SW480 (cell line): ENCODE measurements around the gene STARD13.
"Not testable (repeated sequence)": the region's sequence is repeated elsewhere in the genome, so short reads cannot be mapped to it uniquely, and the experiment has no call there.

Source experiments
- DNase-seq: peaks from one replicate; pipeline ENCODE4 v3.0.0-alpha.2; 2016; ENCODE audit warnings: low spot score

The STARD13 gene

DNA sequence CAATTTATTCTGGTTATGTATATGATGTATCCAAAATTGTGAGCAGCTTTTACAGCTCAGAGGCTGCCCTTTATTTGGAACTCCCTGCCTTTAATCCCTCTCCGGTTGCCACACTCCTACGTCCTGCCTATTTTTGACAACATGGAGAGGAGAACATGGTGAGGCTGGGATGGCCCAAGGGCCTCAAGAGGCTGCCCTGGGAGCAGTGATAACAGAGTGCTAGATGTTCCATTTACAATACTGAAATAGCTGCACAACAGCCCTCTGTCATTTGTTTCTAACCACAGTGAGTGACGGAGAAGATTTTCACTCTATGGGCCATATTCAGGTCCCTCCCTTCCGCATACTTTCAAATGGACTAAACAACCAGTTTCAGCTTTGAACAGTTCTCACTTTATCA is 33.4 kb downstream of the STARD13 start:
- no peak for DNase-seq

DNA sequence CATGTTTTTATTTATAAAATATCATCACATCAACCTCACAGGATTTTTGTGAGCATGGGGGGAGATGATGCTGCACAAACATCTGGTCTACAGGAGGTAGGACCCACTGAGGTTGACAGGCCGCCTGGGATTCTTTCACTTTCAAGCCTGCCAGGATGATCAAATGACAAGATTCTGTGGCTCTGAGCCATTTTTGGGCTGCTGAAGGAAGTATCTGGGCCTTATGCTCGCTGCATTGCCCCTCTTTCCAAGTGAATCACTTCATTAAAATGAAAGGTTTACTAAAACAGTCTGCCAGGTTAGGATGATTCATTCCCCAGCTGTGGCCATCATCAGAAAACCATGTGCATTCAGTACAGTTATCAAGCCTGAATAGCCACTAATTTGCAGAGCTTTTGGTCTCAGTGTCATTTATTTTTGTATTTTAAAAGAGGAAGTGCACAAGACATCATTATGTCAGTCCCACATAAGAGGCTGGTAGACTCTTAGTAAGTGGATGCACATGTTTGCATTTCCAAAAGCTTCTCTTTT is 34.4 kb downstream of the STARD13 start:
- DNase-seq = peak; percentile 16

DNA sequence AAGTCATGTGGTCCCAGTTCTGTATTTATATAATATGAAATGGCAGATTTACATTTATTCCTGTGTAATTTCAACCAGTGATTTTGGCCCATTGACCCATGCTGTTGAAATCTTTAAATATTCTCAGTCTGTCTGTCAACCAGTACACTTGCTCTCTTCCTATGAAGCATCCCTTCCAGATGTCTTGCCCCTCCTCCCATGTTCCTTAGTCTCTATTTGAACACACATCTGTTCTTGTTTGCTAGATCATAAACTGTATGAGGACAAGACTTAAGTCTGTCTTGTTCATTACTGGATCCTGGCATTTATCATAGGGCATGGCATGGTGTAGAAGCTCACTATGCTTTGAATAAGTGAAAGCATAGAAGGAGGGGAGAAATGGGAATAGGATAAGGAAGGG is 34.9 kb downstream of the STARD13 start:
- no peak for DNase-seq

DNA sequence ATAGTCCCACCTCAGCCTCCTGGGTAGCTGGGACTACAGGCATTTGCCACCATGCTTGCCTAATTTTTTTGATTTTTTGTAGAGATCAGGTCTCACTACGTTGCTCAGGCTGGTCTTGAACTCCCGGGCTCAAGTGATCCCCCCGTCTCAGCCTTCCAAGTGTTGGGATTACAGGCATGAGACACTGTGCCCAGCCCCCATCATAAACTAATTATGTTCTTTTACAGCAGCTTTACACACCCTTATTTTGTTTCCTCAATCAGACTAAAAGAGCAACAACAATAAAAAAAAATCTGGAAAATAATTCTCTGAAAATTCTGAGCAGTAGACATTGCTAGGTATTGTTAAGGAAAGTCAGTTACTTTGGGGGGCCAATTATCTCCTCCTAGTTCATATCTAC is 35.7 kb downstream of the STARD13 start:
- DNase-seq = no peak

DNA sequence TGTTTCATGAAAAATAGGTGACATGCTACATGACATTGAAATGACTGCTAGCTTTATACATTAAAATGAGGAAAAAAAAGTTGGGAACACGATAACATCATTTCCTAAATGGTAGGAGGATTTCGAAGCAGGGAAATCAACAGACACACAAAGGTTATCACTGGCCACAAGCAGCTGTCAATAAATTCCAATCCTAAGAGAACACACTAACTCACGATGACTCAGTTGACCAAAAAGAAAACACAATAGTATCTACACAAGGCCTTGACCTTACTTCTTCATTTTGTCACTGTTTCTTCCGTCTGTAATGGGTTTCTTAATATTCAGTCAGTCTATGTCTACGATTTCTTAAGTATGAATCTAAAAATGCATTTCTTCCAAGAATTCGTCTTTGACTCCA is 36.5 kb downstream of the STARD13 start:
- DNase-seq = no peak

DNA sequence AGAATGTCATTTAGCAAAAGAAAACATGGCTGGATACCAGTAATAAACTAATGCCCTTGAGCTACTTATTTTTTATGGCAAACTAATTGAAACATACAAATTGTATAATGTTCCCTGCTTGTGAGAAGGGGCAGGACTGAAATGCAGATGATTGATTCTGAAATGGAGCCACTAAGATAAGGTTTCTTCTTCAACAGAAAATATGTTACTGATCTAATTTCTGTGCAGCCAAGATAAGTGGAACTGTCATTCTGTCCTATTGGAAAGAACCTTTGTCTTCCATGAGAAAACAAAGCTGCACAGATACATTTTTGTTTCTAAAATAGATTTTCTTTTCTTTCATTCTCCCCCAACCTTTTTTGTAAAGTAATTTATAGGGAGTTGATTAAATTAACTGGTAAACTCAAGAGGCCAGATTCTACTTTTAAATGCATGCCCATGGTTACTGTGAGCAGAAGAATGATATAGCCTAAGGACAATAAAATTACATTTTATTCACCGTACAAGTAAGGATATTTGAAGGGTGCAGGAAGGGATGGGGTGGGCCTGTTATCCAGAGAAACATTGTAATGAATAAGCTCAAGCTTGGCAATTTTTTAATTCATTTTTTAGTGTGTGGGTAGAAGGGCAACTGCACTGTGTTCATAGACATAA is 39.9 kb downstream of the STARD13 start:
- no peak for DNase-seq

DNA sequence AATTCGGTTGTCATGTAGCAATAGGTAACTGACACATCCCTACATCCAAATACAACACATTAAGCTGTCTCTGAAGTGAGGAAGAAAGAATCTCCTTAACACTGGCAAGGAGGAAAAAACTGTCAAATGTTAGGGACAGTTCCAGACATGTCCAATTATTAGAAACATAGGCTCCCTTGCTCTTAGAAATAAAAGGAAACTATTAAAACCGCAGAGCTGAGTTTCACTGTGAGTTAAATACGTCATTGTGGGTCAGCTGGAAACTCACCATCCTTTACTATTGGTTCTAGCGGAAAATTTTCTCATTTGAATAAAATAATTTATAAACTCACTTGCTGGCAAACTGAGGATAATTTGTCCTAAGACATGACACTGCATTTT is 40.7 kb downstream of the STARD13 start:
- no peak for DNase-seq

DNA sequence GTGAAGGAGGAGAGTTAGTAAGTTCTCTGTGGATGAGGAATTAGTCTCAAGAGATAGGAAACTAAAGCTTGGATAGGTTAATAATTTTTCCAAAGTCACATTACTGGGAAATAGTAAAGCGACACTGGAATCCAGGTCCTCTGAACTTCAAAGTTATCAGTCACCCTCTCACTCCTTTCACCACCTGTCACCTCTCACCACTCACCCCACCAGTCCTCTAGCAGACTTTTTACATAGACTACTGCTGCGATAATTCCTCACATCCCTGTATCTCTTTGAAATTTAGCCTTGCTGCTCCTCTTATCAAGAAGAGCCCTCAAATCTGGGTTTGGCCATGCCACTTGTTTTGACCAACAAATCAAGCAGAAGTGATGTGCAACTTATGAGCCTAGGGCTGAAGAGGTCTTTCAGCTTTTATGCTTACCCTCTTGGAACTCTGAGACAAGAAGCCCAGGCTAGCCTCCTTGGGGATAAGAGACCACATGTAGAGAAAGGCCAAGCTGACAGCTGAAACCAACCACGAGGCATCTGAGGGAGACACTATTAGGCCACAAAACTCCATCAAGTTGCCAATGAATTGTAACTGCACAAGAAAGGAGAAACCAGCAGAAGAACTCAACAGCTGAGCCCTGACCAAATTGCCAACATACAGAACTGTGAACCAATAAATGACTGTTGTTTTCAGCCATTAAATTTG is 41.2 kb downstream of the STARD13 start:
- no peak for DNase-seq

DNA sequence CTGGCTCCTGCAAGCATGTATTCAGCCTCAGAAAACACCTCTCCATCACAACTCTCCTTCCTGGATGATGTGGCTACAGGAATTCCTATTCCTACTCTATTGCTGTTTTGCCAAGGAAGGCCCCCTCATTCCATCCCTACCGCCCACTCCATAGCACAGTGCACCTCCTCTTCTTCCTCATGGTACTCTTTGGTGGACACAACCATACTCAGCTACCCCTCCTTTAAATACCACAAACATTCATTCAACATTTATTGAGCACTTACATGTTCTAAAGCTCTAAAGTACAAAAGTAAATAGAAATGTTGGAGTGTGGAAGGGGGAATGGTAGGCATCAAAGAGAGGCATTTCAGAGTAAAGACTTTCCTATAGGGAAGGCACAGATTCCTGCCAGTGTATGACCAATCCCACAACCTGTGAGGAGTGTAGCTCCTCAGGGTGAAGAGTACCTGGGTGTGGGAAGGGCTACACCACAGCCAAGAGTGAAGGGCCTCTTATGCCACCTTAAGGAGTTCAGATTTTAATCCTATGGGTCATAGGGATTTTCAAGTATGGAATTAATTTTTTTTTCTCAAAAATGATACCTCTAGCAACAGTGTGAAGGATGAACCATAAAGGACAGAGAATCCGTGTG is 42.5 kb downstream of the STARD13 start:
- DNase-seq = no peak

DNA sequence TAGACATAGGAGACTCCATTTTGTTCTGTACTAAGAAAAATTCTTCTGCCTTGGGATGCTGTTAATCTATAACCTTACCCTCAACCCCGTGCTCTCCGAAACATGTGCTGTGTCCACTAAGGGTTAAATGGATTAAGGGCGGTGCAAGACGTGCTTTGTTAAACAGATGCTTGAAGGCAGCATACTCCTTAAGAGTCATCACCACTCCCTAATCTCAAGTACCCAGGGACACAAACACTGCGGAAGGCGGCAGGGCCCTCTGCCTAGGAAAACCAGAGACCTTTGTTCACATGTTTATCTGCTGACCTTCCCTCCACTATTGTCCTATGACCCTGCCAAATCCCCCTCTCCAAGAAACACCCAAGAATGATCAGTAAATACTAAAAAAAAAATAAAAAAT is 43.2 kb downstream of the STARD13 start:
- not testable (repeated sequence) for DNase-seq

DNA sequence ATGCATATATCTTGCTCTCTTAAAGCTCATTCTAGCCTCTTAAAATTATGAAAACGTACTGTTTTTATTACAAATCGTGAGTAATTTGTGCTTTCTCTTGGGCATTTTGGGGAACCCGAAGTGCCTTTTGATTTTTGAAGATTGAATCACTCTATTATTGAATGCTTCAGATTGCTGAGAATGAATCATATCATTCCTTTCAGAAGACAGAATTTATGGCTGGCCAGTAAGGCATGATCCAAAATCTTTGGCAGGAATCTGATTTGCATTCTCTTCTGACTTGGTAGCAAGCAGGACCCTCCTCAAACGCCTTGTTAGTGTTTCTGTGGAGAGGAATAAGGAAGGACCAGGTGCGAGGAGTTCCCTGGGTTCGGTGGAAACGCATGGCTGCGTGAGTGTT is 49.5 kb downstream of the STARD13 start:
- DNase-seq = no peak

DNA sequence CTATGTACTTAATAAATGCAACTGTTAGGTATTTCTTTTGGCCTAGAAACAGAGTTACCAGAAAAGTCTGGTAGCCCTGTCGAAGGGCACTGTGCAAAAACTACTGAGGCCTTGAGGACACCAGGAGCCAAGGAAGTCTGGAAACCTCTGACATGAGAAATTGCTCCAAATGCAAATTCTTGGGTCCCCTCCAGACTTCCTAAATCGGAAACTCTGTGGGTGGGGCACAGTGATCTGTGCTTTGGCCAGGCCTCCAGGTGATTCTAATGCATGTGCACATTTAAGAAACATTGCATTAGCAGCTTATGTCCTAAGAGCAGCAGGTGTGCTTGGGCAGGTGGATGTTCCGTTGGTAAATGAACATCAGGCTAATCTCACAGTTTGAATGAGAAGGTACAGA is 50.0 kb downstream of the STARD13 start:
- DNase-seq = no peak

DNA sequence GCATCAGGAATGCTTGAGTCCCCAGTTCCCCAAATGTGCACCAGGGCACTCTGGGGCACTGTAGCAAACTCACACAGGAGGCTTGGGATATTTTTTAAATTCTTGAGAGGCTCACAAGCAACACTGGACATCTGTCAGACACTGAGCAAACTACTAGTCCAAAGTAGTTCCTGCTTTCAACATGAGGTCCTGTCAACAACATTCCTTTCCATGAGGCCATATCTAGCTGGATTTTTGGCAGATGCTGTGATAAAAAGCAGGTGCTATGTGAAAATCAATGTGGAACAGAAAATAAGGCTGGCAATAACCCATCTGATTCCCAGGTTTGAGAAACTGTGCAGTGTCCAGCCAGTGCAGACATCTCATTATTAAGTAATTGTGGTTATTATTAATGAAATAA is 50.5 kb downstream of the STARD13 start:
- no peak for DNase-seq

DNA sequence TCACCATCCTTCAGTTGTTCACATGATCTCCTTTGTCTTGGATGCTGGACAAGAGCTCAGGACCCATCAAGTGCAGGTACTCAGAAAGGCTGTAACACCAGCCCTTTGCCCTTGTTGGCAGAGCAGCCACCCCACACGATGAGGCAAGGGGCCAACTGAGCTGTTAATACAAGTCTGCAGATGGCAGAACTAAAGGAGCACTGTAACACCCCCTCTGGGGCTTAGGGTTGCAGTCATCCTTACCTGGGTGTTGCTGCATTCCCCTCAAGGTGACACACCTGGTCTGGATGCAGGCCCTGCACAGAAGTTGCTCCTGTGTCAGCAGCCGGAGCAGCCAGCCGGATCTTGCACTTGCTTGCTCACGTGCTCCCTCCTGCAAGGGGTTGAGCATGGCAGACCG is 52.0 kb downstream of the STARD13 start:
- no peak for DNase-seq

DNA sequence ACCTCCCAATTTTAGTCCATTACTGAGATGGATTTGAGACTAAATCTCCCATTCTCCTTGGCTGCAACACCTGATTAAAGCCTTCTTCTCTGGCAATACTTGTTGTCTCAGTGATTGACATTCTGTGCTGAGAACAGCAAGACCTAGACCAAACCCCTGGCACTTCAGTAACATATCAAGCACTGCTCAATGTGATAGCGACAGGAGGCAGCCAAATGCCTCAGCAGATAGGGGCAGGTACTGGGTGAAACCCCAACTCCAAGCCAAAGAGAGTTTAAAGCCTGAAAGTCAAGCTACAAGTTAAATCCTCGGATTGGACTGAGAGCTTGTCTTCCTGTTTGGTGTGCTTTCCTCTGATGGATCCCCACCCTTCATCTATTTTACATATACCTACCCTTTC is 52.7 kb downstream of the STARD13 start:
- no peak for DNase-seq

DNA sequence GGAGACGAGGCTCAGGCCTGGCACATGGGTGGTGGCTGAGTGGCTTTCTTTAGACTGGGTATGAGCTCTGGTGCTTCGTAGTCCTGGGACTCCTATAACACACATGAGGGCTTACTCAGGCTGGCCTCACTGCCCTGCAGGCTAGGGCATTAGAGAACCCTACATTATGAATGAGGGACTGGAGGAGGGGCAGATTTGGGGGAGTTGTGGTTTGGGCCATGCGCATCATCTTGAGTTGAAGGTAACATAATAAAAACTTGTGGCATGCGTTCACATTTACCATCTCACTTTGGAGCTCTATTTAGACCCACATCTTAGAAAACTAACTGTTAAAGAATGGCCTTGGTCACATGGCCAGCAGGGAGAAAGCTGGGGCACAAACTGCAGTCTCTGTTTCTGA is 54.2 kb downstream of the STARD13 start:
- DNase-seq = no peak

DNA sequence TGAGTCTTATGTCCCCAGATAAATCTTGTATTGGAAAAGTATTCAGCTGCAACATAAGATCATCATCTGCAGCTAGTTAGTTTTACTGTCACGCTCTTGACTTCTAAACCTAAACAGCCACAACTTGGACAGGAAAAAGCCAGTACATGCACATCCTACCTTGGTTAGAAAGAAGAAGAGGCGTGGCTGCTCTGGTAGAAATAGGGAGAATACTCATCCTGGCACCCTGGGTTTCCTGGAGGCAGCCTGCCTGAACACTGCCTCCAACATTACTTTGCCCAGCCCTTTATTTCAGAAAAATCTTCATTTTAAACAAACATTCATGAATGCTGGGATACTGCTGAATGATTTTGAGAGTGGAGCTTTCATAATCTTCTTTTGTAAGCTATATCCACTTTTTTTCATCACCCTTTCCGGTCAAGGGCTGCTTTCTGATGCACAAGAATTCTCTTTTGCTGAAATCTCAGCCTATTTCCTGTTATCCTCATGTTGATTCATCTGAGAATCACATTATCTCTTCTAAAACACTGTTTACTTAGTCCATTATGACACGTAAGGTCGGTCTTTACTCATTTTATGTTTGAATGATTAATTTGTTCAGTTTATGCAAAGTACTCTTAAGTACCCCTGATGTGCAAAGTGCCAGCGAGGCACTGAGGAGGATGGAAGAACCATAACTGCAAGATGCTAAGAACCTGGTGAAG is 55.2 kb downstream of the STARD13 start:
- no peak for DNase-seq

DNA sequence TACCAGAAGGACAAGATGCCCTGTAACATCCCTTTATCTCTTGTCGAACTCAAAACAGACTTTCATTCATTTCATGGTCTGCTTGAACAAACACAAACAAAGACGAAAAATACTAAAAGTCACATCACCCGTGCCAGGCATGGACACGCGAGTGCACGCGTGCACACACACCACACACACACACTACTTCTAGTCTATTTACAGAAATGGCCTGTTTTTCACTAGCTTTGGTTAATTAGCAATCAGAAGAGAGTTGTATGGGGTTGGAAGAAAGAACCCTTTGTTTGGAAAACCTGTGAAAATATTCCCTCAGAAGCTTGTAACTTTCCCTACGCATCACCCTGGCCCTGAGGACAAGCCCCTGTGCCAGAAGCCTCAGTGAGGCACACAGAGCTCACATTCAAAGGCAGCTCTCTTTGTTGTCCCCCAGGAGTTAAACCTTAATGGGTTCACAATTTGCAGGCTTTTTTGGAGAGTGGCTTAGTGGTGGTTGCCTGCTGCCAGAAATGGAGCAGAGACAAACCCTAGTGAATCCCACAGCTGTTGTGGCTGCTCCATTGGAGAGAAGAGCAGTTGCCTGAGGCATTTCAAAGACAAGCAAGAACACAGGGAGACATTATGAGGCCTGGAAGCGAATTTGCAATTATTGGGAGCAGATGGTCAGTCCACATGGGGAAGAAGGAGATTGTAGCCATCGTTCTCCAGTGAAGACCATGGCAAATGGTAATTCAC is 55.9 kb downstream of the STARD13 start:
- no peak for DNase-seq

DNA sequence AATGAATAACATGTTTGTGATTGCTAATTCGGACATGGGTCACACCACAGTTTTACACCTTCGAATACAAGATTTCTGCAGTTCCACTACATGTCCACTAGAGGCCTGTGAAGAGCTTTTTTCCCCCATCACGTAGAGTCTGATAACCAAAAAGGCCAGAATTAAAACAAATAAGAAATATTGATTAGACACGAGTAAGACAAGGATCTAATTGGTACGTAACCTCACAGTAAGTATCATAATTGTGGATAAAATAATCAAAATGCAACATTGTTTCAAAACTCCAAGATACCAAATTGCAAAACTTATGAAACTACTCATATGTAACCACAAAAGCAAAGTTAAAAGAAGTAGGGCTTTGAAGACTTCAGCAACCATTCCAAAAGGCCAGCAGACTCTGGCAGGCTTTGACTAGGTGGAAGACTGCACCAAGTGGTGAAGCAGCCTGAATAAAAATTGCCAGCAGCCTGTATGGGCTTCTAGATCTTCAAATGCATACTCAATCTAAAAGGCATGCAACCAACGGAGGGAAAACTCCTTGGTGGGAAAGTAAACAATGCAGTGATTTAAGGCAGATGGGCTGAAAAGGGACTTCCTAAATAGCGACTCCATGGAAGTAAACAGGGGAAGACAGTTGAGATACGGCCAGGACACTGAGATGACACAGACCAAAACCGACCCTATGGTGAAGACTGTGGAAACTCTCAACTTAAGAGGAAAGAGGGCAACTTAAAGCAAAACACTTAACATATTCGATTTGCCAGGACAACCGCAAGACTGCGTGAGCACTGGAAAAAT is 56.7 kb downstream of the STARD13 start:
- peak; percentile 50 for DNase-seq

DNA sequence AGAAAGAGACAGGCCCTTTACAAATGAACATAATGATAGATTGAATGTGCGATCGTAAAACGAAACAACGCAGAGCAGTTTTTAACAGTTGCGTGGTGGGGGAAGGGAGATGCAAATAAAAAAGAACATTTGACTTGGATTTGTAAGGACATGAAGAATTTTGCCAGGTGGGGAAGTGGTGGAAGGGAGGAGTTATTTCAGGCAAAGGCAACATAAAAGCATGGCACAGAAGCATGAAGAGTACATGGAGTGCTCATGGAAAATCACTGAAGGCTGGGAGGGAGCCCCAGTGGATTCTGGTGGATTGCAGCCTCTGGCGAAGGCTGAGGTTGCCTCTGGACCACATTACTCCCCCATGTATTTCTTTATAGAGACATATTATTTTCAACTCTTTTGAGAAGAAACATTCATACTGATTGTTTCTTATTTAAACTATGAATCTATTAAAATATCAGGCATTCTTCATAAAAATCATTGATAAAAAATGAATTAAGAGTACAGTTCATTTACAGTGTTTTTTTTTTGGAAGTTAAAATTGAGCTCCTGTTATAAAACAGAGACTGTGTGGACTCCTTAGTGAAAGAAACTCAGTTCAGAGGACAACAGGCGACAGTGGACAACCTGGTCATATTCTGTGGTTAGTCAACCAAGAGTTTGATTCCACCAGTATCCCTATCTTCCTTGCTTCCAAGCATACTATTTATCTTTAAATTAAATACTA is 57.5 kb downstream of the STARD13 start:
- DNase-seq = no peak

DNA sequence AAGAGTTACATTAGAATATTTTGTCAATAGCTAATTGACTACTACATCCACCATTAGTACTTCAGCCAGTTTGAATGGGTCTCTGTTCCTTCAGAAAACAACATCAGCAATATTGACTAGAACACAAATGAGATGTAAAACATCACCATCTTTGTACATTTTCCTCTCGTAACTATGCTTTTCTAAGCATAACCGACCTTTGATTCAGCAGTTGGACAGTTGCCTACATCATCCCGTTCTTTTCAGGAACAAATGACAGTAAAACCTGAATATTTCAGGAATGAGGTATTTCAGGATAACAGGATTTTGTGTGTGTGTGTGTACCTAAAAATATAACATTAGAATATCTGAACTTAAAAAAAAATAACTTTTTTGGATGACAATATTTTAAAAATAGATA is 60.9 kb downstream of the STARD13 start:
- no peak for DNase-seq
